ENCODE measurements around the gene ACTR5.

The ACTR5 gene

GRCh38 chr20:38748097-38748860, at the start of gene ACTR5:
TSS of gene ACTR5 (plus strand) at chr20:38748460. CDS start at chr20:38748479, 19 bp downstream.
- DNase-seq: peak; percentile 80 to 83

GRCh38 chr20:38698541-38698940, 49.7 kb upstream of the ACTR5 start:
- DNase-seq: no peak

- no peak for DNase-seq
Observed at GRCh38 chr20:38700141-38700540, 48.1 kb upstream of the ACTR5 start.

GRCh38 chr20:38700926-38701325, 47.3 kb upstream of the ACTR5 start:
- no peak for DNase-seq

- no peak for DNase-seq
Observed at GRCh38 chr20:38703526-38703925, 44.7 kb upstream of the ACTR5 start.

GRCh38 chr20:38704136-38704535, 44.1 kb upstream of the ACTR5 start:
- DNase-seq: no peak

- no peak for DNase-seq
Observed at GRCh38 chr20:38706509-38706908, 41.8 kb upstream of the ACTR5 start.

- no peak for DNase-seq
Observed at GRCh38 chr20:38714308-38714707, 34.0 kb upstream of the ACTR5 start.

- no peak for DNase-seq
Observed at GRCh38 chr20:38715646-38716045, 32.6 kb upstream of the ACTR5 start.

GRCh38 chr20:38722683-38723016, 25.6 kb upstream of the ACTR5 start:
- no peak for DNase-seq

- DNase-seq: no peak
Observed at GRCh38 chr20:38723017-38723847, 25.0 kb upstream of the ACTR5 start.

GRCh38 chr20:38723848-38724625, 24.2 kb upstream of the ACTR5 start, which contains the start of gene SLC32A1:
TSS of gene SLC32A1 (plus strand) at chr20:38724486. CDS start at chr20:38724725, 239 bp downstream.
- DNase-seq: no peak

GRCh38 chr20:38724626-38725147, 23.6 kb upstream of the ACTR5 start:
- no peak for DNase-seq

GRCh38 chr20:38725148-38725901, 22.9 kb upstream of the ACTR5 start:
- no peak for DNase-seq

GRCh38 chr20:38725931-38726803, 22.1 kb upstream of the ACTR5 start:
- DNase-seq: peak in 1 of 2 experiments; percentile 6

GRCh38 chr20:38726804-38727606, 21.3 kb upstream of the ACTR5 start:
- no peak for DNase-seq

- no peak for DNase-seq
Observed at GRCh38 chr20:38727607-38728190, 20.6 kb upstream of the ACTR5 start.

- DNase-seq: no peak
Observed at GRCh38 chr20:38728191-38728781, 20.0 kb upstream of the ACTR5 start.

GRCh38 chr20:38728911-38729642, 19.2 kb upstream of the ACTR5 start:
- no peak for DNase-seq

Measured in SHP77 (cell line).